Stromal cell of bone marrow (primary cell): ENCODE data around the gene PAK1.
A peak's percentile ranks its signal among the peaks of the same experiment; 100 is the strongest.

Experiments used
- DNase-seq: peaks from one replicate; pipeline ENCODE4 v3.0.0-alpha.2; 2012; ENCODE audit warnings: low read depth

PAK1 gene

GRCh38 chr11:77435972-77436371, 37.9 kb downstream of the PAK1 start:
- DNase-seq: no peak

GRCh38 chr11:77431813-77432212, 42.1 kb downstream of the PAK1 start:
- DNase-seq: no peak

GRCh38 chr11:77428598-77428997, 45.3 kb downstream of the PAK1 start:
- no peak for DNase-seq

- DNase-seq: no peak
Measured at GRCh38 chr11:77425346-77425745, 48.5 kb downstream of the PAK1 start.

DNA sequence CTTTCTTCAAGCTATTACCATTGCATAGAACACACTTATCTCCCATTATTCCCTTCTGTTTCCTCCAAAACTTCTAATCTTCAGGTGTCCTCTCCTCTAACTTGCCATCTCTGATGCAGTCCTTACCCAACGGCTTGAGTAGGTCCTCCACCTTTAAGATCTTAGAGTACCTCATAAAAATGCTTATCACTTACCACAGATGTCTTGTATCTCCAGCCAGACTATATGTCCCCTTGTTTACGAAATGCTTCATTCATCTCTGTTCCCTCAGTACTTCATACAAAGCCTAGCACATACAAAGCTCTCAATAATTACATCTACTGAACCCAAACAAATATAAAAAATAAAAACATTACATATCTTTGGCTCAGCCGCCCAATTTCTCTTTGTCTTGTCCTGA, 49.2 kb downstream of the PAK1 start:
- DNase-seq: no peak

DNA sequence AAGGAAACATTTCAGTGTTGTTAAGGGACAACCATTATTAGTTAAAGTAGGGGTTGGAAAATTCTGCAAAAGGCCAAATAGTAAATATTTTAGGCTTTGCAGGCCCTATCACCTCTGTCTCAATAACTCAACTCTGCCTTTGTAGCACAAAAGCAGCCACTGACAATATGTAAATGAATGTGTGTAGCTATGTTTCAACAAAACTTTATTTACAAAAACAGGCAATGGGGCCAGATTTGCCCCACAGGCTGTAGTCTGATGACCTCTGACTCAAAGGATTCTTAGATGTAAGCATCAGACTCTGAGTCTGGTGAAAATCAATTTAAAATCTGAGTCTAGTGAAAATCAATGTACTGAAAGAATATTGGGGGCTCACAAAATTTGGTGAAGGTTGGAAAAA, 50.3 kb downstream of the PAK1 start:
- no peak for DNase-seq

GRCh38 chr11:77422687-77423086, 51.2 kb downstream of the PAK1 start:
- DNase-seq: no peak

DNA sequence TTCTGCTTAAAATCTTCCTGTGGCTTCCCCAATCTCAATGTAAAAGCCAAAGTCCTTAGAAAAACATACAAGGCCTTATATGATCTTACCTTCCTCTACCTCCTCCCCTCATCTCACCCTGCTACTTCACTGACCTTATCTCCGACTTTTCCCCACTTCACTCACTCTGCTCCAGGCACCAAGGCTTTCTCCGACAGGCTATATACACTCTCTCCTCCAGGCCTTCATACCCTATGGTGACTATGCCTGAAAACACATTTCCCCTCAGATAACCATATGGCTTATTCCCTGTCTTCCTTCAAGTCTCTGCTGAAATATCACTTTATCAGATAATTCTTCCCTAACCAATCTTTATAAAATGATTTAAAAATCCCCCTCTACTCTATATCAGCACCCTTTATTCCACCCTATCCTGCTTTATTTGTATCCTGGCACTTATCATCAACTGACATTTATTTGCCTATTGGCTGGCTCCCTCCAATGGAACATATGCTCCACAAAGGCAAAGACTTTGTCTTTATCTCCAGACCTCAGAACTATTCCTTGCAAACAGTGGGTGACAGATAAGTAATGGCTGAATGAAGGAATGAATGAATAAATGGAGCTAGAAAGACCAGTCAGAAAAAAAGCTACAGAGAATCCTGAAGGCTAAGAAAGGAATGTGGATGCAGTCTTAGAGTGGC, 52.7 kb downstream of the PAK1 start:
- DNase-seq: no peak

DNA sequence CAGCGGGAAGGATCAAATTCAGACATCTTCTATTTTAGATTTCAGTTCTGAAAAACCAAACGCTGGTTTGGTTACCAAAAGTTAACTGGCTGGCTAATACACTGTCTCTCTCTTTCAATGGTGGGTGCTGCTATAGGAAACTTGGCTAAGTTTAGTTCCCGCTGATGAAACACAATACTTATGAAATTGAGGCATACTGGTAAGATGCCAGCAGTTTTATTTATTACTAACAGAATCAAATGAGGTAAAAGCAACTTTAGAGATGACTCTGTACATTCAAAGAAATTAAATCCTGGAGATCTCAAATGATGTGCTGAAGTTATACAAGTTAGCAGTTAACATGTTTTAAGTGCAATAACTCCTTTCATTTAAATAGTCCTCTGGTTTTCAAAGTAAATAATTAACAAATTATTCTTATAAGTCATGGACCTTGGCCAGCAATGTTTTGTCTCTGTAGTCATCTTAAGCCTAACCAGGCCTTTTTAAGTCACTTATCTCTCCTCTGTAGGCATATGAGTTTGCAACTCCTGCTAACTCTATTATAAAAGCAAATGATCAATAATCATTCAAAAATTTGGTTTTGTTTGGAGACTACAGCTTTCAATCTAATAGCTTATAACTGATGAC, 54.8 kb downstream of the PAK1 start:
- no peak for DNase-seq

GRCh38 chr11:77418155-77418970, 55.5 kb downstream of the PAK1 start:
- DNase-seq: no peak

GRCh38 chr11:77416357-77416756, 57.5 kb downstream of the PAK1 start:
- no peak for DNase-seq

GRCh38 chr11:77413850-77414460, 59.9 kb downstream of the PAK1 start:
- DNase-seq: no peak

GRCh38 chr11:77412814-77413213, 61.1 kb downstream of the PAK1 start:
- no peak for DNase-seq

DNA sequence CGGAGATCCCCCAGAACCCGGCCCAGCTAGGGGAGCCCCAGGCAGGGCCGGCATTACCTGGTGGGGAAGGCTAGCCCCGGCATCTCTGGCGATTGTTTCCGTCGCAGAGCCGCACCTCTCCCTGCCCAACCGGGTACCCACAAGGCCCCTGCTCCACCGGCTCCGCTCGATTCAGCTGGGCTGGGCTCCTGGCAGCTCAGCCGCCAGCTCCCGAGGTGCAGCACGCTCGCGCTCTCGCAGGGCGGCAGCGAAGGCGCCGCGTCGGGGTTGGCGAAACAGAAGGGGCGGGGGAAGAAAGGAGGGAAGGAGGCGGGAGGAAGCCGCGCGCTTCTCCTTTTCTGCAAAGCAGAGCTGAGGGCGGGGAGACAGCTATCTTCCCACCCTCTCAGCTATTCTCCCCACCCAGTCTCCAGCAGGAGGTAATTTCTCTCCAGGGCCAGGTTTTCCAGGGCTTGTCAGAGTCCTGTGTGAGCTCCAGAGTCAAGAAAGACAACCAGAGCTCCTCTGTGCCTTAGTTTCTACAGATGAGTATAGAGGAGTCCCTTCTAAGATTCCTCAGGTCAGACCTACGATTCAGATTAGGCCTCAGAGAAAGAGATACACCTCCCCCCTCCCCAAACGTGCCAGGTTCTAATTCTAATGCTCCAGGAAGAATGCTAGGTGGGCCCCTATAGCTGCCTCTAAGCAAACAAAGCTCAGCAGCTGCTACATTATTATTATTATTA, 62.0 kb downstream of the PAK1 start:
- DNase-seq: peak; percentile 79

GRCh38 chr11:77411137-77411707, 62.7 kb downstream of the PAK1 start:
- no peak for DNase-seq

GRCh38 chr11:77410076-77410827, 63.6 kb downstream of the PAK1 start:
- DNase-seq: no peak

- DNase-seq: no peak
Measured at GRCh38 chr11:77409046-77409445, 64.8 kb downstream of the PAK1 start.

GRCh38 chr11:77407613-77408012, 66.3 kb downstream of the PAK1 start:
- DNase-seq: peak; percentile 83

DNA sequence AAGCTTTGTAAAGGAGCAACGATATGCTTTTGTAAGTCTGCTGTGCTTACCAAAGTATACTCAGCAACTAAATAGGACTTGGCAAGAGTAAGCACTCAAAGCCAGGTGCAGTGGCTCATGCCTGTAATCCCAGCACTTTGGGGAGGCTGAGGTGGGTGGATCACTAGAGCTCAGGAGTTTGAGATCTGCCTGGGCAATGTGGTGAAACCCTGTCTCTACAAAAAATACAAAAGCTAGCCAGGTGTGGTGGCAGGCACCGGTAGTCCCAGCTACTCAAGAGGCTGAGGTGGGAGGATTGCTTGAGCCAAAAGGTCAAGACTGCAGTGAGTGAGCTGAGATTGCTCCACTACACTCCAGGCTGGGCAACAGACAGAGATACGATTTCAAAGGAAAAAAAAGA, 67.5 kb downstream of the PAK1 start:
- no peak for DNase-seq

DNA sequence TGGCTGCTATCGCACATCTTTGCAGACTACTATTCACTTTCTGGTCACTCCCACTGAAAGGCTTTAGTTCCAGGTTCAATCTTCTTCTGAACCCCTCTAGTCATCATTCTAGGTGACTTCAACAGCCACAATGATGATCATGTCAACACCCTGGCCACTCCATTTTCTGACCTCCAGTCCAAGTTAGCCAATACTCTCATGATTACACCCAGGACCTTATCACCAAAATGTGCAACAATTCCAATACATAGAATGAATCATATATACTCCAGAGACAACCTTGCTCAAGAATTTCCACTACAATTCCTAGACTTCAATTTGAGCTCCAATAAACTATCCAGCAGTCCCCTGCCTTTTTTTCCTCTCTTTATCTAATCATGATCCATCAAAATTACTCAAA, 70.7 kb downstream of the PAK1 start:
- DNase-seq: no peak

DNA sequence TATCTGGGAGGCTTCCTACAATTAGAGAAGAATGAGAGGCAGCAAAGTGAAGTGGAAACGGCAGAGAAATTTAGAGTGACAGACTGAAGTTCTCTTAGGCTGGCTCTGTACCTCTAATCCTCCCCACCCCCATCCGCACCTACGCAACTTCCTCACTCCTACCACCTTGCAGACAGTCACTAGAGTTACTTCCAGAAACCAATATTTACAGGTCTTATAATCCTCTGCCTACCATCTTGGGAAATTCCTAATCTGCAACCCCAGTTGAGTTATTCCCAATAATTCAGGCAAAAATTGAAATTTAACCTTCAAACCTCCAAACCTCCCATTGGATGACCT, 71.7 kb downstream of the PAK1 start:
- no peak for DNase-seq
